Stimulated activated CD4-positive, alpha-beta T cell treated with anti-CD3 and anti-CD28 coated beads, Interleukin-4, amount 100 ng/mL, for 4 hours (primary cell): Measurements from ENCODE around the gene PDE11A.
"Not testable (repeated sequence)": the region's sequence is repeated elsewhere in the genome, so short reads cannot be mapped to it uniquely, and the experiment has no call there.

Source experiments
- DNase-seq, 2 experiments: peaks; one replicate each; pipeline ENCODE4 v3.0.0-alpha.2; 2020

PDE11A gene

GRCh38 chr2:177880285-177880684 lies 192.3 kb downstream of the PDE11A start:
- no peak for DNase-seq

GRCh38 chr2:177876950-177877349 lies 195.6 kb downstream of the PDE11A start:
- DNase-seq: no peak

- DNase-seq: no peak
These were observed 197.9 kb downstream of the PDE11A start for GRCh38 chr2:177874686-177875085.

- no peak for DNase-seq
These were observed 198.7 kb downstream of the PDE11A start for GRCh38 chr2:177873915-177874314.

GRCh38 chr2:177872286-177872685 lies 200.3 kb downstream of the PDE11A start:
- no peak for DNase-seq

- DNase-seq: no peak
These were observed 202.7 kb downstream of the PDE11A start for GRCh38 chr2:177869912-177870311.

- DNase-seq: no peak
These were observed 203.4 kb downstream of the PDE11A start for GRCh38 chr2:177869209-177869608.

- no peak for DNase-seq
These were observed 203.8 kb downstream of the PDE11A start for GRCh38 chr2:177868806-177869205.

GRCh38 chr2:177857538-177857937 lies 215.0 kb downstream of the PDE11A start:
- DNase-seq: no peak

- no peak for DNase-seq
These were observed 220.2 kb downstream of the PDE11A start for GRCh38 chr2:177852389-177852788.

- no peak for DNase-seq
These were observed 229.4 kb downstream of the PDE11A start for GRCh38 chr2:177843188-177843587.

- no peak for DNase-seq
These were observed 230.3 kb downstream of the PDE11A start for GRCh38 chr2:177842243-177842642.

- not testable (repeated sequence) for DNase-seq
These were observed 237.0 kb downstream of the PDE11A start for GRCh38 chr2:177835418-177836204.

GRCh38 chr2:177832611-177833433 lies 239.8 kb downstream of the PDE11A start:
- no peak for DNase-seq

GRCh38 chr2:177830881-177831386 lies 241.6 kb downstream of the PDE11A start:
- DNase-seq: no peak

- DNase-seq: no peak
These were observed 244.0 kb downstream of the PDE11A start for GRCh38 chr2:177828557-177828956.

- DNase-seq: no peak
These were observed 245.7 kb downstream of the PDE11A start for GRCh38 chr2:177826897-177827296.

- DNase-seq: no peak
These were observed 249.6 kb downstream of the PDE11A start for GRCh38 chr2:177822941-177823340.

GRCh38 chr2:177818412-177818811 lies 254.2 kb downstream of the PDE11A start:
- DNase-seq: no peak

GRCh38 chr2:177817300-177817699 lies 255.3 kb downstream of the PDE11A start:
- DNase-seq: no peak

- DNase-seq: no peak
These were observed 255.8 kb downstream of the PDE11A start for GRCh38 chr2:177816766-177817165.

- no peak for DNase-seq
These were observed 259.7 kb downstream of the PDE11A start for GRCh38 chr2:177812713-177813396.

GRCh38 chr2:177810906-177811305 lies 261.7 kb downstream of the PDE11A start:
- DNase-seq: no peak
